ENCODE measurements around the gene ALOX12B. TPM values are rescaled to one million over a fixed set of nuclear protein-coding genes. Genes with fewer than 3 reads are reported as not detected.

The ALOX12B gene
- total RNA-seq, 1 donor: not detected

DNA sequence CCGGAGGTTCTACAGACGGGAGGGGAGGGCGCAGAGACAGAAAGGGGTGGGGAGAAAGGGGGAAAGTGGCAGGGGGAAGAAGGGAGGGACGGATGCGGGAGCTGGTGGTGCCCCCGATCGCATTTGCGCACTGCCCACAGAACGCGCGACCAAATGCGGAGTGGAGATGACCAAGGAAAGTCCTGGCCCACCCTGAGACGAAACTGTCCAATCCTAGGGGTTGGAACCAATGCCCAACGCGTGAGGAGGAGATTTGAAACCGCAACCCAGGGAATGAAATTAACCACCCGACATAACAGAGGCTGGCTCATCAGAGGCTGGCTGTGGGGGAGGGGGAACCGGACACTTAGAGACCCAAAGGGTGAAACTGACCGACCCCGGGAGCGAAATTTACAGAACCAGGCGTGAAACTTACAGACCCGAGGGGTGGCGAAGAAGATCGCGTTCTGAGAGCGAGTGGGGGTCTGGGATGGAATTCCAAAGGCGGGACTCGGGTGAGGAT, 35.0 kb upstream of the ALOX12B start:
- peak; percentile 53 for DNase-seq (ENCODE audit: low read depth)
- TF ChIP-seq, protein P1, sequence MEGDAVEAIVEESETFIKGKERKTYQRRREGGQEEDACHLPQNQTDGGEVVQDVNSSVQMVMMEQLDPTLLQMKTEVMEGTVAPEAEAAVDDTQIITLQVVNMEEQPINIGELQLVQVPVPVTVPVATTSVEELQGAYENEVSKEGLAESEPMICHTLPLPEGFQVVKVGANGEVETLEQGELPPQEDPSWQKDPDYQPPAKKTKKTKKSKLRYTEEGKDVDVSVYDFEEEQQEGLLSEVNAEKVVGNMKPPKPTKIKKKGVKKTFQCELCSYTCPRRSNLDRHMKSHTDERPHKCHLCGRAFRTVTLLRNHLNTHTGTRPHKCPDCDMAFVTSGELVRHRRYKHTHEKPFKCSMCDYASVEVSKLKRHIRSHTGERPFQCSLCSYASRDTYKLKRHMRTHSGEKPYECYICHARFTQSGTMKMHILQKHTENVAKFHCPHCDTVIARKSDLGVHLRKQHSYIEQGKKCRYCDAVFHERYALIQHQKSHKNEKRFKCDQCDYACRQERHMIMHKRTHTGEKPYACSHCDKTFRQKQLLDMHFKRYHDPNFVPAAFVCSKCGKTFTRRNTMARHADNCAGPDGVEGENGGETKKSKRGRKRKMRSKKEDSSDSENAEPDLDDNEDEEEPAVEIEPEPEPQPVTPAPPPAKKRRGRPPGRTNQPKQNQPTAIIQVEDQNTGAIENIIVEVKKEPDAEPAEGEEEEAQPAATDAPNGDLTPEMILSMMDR (IDR thresholded peaks at IDR 0.05; ENCODE audit: insufficient read depth, low read depth, low read length): no peak
- H3K4me3 ChIP-seq (ENCODE audit: low read depth, low read length): peak overlapping the region; percentile 79

DNA sequence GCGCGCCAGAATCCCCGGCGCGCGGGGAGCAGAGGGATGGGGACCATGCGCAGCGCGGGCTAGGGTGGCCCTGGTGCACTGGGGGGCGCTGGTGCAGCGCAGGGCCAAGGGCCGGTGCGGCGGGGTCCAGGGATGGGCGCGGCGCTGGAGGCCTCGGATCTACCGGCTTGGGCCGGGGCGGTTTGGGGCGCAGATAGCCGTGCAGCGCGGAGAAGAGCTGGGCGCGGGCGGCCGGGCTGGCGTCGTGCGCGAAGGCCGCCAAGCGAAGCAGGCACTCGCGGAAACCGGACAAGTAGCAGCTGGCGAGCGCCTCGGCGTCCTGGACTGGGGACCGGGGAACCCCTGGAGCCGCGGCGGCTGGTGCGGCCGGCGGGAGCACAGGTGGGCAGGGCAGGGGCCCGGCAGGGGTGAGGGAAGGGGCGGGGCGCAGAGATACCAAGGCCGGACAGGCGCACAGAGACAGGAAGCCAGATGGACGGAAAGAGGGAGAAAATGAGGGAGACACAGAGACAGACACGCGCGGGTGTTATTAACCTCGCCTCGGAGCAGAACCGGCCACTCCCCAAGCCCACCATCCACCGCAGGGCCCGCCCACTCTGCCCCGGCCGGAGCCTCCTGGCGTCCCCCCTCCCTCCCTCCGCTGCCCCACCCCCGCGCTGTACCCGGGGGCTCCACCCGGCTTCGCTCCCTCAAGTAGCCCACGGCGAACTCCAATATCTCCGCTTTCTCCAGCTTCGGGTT, 34.3 kb upstream of the ALOX12B start:
- DNase-seq (ENCODE audit: low read depth): peak; percentile 77
- peak overlapping the region; percentile 79 for H3K4me3 ChIP-seq (ENCODE audit: low read depth, low read length)
- TF ChIP-seq, protein P1 (IDR thresholded peaks at IDR 0.05; ENCODE audit: insufficient read depth, low read depth, low read length): peak; percentile 52

DNA sequence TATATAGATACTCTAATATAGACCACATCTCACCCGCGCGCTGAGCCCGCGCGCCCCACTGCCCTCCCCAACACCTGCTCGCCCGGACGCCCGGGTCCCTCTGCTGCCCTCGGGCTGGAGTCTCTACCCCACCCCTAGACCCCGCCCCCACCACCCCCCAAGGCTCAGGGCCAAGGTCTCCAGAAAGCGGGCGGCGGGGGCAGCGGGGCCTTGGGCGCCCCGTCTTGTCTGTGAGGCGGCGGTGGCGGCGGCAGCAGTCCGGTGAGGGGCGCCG, 33.8 kb upstream of the ALOX12B start:
- peak overlapping the region; percentile 79 for H3K4me3 ChIP-seq (ENCODE audit: low read depth, low read length)
- DNase-seq (ENCODE audit: low read depth): no peak
- TF ChIP-seq, protein P1 (IDR thresholded peaks at IDR 0.05; ENCODE audit: insufficient read depth, low read depth, low read length): no peak

DNA sequence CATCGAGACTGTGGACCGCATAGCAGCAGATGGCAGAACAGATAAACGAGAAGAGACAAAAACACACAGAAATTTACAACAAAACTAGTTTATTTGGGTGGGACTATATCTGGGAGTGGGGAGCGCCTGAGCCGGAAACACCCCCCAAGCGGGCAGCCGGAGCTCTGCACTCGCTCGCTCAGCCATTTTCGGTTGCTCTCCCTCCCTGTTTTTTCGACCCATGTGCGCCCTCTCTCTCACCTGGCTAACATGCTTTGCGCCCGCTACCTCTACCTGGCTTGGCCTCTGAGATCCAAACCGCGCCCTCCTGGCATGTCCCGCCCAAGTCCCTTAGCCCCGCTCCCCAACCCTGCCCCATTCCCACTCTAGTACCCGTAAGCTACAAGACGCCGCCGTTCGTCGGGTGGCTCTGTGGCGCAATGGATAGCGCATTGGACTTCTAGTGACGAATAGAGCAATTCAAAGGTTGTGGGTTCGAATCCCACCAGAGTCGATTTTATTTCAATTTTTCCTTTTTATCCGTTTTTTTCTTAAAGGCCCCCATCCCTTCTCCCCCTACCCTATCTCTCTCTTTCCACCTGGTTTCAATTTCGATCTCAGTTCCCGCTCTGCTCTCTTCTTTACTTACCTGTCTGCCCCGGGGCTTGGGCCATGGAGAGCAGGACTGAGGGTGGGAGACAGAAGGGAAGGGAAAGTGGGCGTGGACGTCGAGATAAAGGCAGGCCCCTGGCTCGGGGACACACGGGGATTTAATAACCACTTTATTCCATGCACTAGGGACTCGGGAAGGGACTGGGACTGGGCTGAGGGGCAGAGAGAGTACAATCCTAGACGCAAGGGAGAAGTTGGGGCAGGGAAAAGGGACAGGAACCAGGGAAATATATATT, 33.2 kb upstream of the ALOX12B start:
- H3K4me3 ChIP-seq (ENCODE audit: low read depth, low read length): peak overlapping the region; percentile 79
- TF ChIP-seq, protein P1 (IDR thresholded peaks at IDR 0.05; ENCODE audit: insufficient read depth, low read depth, low read length): peak; percentile 36
- peak; percentile 71 for DNase-seq (ENCODE audit: low read depth)

DNA sequence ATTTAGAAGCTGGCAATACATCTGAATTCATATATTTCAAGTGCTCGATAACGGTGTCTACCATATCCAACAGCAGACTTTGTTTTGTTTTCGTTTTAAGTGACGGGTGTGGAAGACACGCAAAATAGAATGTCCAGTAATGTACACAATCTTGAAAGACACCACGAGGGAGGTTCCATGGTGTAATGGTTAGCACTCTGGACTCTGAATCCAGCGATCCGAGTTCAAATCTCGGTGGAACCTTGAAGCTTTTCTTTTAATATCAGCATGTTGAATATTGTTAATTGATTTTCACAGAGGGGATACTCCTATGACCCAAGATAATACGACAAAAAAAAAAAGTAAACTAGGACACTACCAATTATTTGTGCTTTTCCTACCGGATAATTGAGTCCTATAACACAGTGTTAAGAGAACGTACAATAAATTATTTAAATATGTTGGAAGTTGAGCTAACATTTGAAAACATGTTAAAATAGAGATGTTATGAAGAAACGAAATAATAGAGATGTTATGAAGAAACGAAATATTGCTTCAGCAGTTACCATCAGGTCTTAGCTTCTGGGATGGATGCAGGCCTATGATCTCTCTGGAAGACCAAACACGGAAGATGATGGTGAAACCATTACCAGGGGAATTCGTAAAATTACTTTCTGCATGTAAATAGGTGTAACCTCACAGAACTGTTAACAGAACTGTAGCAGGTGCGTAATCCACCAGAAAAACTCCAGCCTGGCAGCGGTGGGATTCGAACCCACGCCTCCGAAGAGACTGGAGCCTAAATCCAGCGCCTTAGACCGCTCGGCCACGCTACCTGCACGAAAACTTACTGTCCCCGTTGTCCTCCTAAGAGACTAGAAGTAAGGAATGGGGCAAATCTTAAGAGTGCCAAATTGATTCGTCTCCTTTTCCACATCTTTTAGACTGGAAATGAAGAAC, 32.3 kb upstream of the ALOX12B start:
- H3K4me3 ChIP-seq (ENCODE audit: low read depth, low read length): peak overlapping the region; percentile 79
- peak; percentile 96 for DNase-seq (ENCODE audit: low read depth)
- TF ChIP-seq, protein P1 (IDR thresholded peaks at IDR 0.05; ENCODE audit: insufficient read depth, low read depth, low read length): no peak
